Subcutaneous adipose tissue (tissue), 4 donors: Measurements from ENCODE around the gene KRTAP19-3. TPM values are rescaled to one million over a fixed set of nuclear protein-coding genes. Genes with fewer than 3 reads are reported as not detected.

Experiments used
- CTCF ChIP-seq: fragments of 450-650 bp; IDR thresholded peaks from one replicate; pipeline ENCODE4 v1.5.1; 2016; ENCODE audit warnings: low read depth, mild to moderate bottlenecking, control low read depth, antibody characterized with exemption, moderate library complexity
- small RNA-seq: library from RNA; depleted of rRNA; stranded (forward); fragments of <200 nt; gene quantifications from one replicate; pipeline ENCODE3, GENCODE V24; 2016
- total RNA-seq, 4 donors: library from RNA; depleted of rRNA; stranded (reverse); fragments of >200 nt; gene quantifications; one replicate each; pipeline ENCODE4 v1.1.0, GENCODE V29; 2016

Gene KRTAP19-3
- total RNA-seq, 4 donors from 2014 or later, result not detected

DNA sequence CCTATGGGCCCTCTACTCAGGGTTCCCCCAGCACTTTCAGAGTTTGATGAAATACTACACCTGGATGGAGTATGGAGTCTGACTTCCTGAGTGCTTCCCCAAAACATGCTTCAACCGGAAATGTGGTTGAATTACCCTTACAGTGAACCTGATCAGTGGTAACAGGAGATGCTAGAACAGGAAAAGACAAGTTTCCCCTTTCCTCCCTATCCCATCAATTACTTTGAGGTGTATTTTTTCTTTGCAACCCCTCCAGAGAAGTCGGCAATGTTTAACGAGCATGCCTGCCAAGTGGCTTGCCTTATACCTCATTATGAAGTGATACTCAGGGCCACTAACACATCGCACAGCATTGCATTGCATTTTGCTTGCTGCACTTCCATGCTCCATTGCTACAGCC, 44.8 kb downstream of the KRTAP19-3 start:
- TF ChIP-seq CTCF, result no peak

DNA sequence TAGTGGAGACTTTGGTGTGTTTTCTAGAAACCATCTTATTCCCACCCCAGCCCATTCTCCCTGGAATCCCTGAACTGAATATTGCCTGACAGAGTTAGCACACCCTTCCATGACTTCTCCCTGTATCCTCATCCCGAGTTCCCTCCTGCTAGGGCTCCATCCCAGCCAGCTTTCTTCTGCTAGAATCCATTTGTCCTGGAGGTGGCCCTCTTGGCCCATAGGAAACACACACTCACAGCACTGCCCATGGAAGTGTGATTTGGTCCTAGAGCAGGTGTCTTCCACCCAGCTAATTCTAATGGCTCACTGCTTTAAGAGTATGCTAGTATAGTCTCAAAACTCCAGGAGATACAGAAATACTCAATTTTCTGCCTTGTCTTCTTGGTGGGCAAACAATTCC, 47.6 kb downstream of the KRTAP19-3 start:
- TF ChIP-seq CTCF, result no peak

- no peak for TF ChIP-seq CTCF
These were observed 48.6 kb downstream of the KRTAP19-3 start for GRCh38 chr21:30443226-30443625.

Small RNA genes within 50 kb of the gene (small RNA-seq; reads per million reads assigned to genes)
- gene AP000567.1 (not detected), gene KRTAP19-10P (not detected), gene KRTAP19-11P (not detected), gene KRTAP19-9P (not detected)

Other genes starting within 250 kb of the KRTAP19-3 start
- gene KRTAP24-1, start 209.1 kb downstream of the KRTAP19-3 start, total RNA-seq, result not detected
- not detected for gene KRTAP25-1, start 202.5 kb downstream of the KRTAP19-3 start, total RNA-seq
- gene KRTAP26-1, start 171.7 kb downstream of the KRTAP19-3 start, total RNA-seq, result not detected
- gene KRTAP27-1, start 154.3 kb downstream of the KRTAP19-3 start, total RNA-seq, result not detected
- gene KRTAP23-1, start 143.4 kb downstream of the KRTAP19-3 start, total RNA-seq, result not detected
- gene KRTAP13-2, start 119.7 kb downstream of the KRTAP19-3 start, total RNA-seq, result not detected
- not detected for gene KRTAP13-1, start 96.0 kb downstream of the KRTAP19-3 start, total RNA-seq
- not detected for gene KRTAP13-3, start 66.1 kb downstream of the KRTAP19-3 start, total RNA-seq
- gene KRTAP13-4, start 61.8 kb downstream of the KRTAP19-3 start, total RNA-seq, result not detected
- gene KRTAP15-1, start 51.7 kb downstream of the KRTAP19-3 start, total RNA-seq, result not detected
- gene KRTAP19-1, start 11.6 kb downstream of the KRTAP19-3 start, total RNA-seq, result not detected
- gene KRTAP19-2, start 4.6 kb downstream of the KRTAP19-3 start, total RNA-seq, result not detected
- gene KRTAP19-4, start 5.2 kb upstream of the KRTAP19-3 start, total RNA-seq, result not detected
- gene KRTAP19-5, start 10.1 kb upstream of the KRTAP19-3 start, total RNA-seq, result not detected
- not detected for gene KRTAP19-6, start 49.9 kb upstream of the KRTAP19-3 start, total RNA-seq
- not detected for gene KRTAP19-7, start 69.3 kb upstream of the KRTAP19-3 start, total RNA-seq
- gene KRTAP22-2, start 98.4 kb upstream of the KRTAP19-3 start, total RNA-seq, result not detected
- not detected for gene KRTAP6-3, start 100.4 kb upstream of the KRTAP19-3 start, total RNA-seq
- gene KRTAP6-2, start 106.9 kb upstream of the KRTAP19-3 start, total RNA-seq, result not detected
- not detected for gene KRTAP22-1, start 109.1 kb upstream of the KRTAP19-3 start, total RNA-seq
- not detected for gene KRTAP6-1, start 121.9 kb upstream of the KRTAP19-3 start, total RNA-seq
- gene KRTAP20-1, start 124.4 kb upstream of the KRTAP19-3 start, total RNA-seq, result not detected
- not detected for gene KRTAP20-4, start 128.6 kb upstream of the KRTAP19-3 start, total RNA-seq
- gene KRTAP20-2, start 143.2 kb upstream of the KRTAP19-3 start, total RNA-seq, result not detected
- gene KRTAP20-3, start 150.9 kb upstream of the KRTAP19-3 start, total RNA-seq, result not detected
- gene KRTAP21-3, start 226.8 kb upstream of the KRTAP19-3 start, total RNA-seq, result not detected